CD8-positive, alpha-beta memory T cell (primary cell): Measurements from ENCODE around the gene PPM1H. TPM values are rescaled to one million over a fixed set of nuclear protein-coding genes. Genes with fewer than 3 reads are reported as not detected.

Experiments used
- CTCF ChIA-PET: fragments of 350-600 bp; sonication (Branson Sonifier 250); formaldehyde crosslinking; loops from one replicate; lab custom pipeline; 2021; ENCODE audit warnings: antibody characterized with exemption; lab: Charles Lee
- POLR2A ChIA-PET: fragments of 350-600 bp; sonication (Branson Sonifier 250); formaldehyde crosslinking; loops from one replicate; lab custom pipeline; 2021; ENCODE audit warnings: antibody characterized with exemption; lab: Charles Lee
- DNase-seq, 5 donors: peaks; one replicate each; pipeline versions ENCODE4 v3.0.0 to v3.0.0-alpha.2; 2020 to 2022; ENCODE audit warnings: mixed read lengths in 1 of 5
- H3K27ac ChIP-seq: one replicate; pipeline ENCODE4 v1.7.0; 2013; ENCODE audit warnings: low read depth, mild to moderate bottlenecking, low read length, moderate library complexity
- H3K27me3 ChIP-seq: 2 replicates; pipeline ENCODE4 v1.7.0; 2013; ENCODE audit warnings: low read length, mild to moderate bottlenecking; ENCODE audit not compliant: insufficient read depth, poor library complexity, severe bottlenecking
- H3K36me3 ChIP-seq: 2 replicates; pipeline ENCODE4 v1.7.0; 2013; ENCODE audit warnings: mild to moderate bottlenecking, low read length, moderate library complexity; ENCODE audit not compliant: insufficient read depth
- H3K4me1 ChIP-seq: 2 replicates; pipeline ENCODE4 v1.7.0; 2013; ENCODE audit warnings: mild to moderate bottlenecking, low read length, moderate library complexity; ENCODE audit not compliant: insufficient read depth
- H3K4me3 ChIP-seq: 2 replicates; pipeline ENCODE4 v1.7.0; 2013; ENCODE audit warnings: mild to moderate bottlenecking, low read length
- H3K9me3 ChIP-seq: 2 replicates; pipeline ENCODE4 v1.7.0; 2013; ENCODE audit warnings: mild to moderate bottlenecking, low read length
- H3K27ac Mint-ChIP-seq, 8 donors: one replicate each; pipeline ENCODE4 v1.8.0; 2020 to 2021; ENCODE audit warnings: mixed read lengths in 8 of 8, mild to moderate bottlenecking in 6 of 8, inconsistent platforms in 3 of 8, moderate library complexity in 3 of 8
- H3K27me3 Mint-ChIP-seq, 2 donors: one replicate each; pipeline ENCODE4 v1.8.0; 2020 to 2021; ENCODE audit warnings: mixed read lengths in 2 of 2, mild to moderate bottlenecking in 1 of 2, moderate library complexity in 1 of 2
- H3K36me3 Mint-ChIP-seq, 3 donors: one replicate each; pipeline ENCODE4 v1.8.0; 2020 to 2021; ENCODE audit warnings: mixed read lengths in 3 of 3, inconsistent platforms in 1 of 3, mild to moderate bottlenecking in 1 of 3
- H3K4me1 Mint-ChIP-seq, 3 donors: one replicate each; pipeline ENCODE4 v1.8.0; 2020 to 2021; ENCODE audit warnings: mixed read lengths in 3 of 3, inconsistent platforms in 1 of 3, mild to moderate bottlenecking in 1 of 3
- H3K4me3 Mint-ChIP-seq, 7 donors: one replicate each; pipeline ENCODE4 v1.8.0; 2020 to 2021; ENCODE audit warnings: mixed read lengths in 7 of 7, mild to moderate bottlenecking in 6 of 7, moderate library complexity in 4 of 7, inconsistent platforms in 2 of 7
- H3K9me3 Mint-ChIP-seq, 5 donors: one replicate each; pipeline ENCODE4 v1.8.0; 2020 to 2022; ENCODE audit warnings: mixed read lengths in 5 of 5, mild to moderate bottlenecking in 3 of 5, moderate library complexity in 2 of 5, inconsistent platforms in 1 of 5
- polyA plus RNA-seq: library from polyadenylated mRNA; unstranded; fragments of 300-500 nt; fragmentation: Illumina TruSeq; gene quantifications from one replicate; pipeline ENCODE4 v1.2.3, GENCODE V29; 2021
- total RNA-seq, 2 experiments: library from RNA; stranded (reverse); gene quantifications; one replicate each; pipeline ENCODE4 v1.2.3, GENCODE V29; 2021

The PPM1H gene
- total and polyA plus RNA-seq, 3 experiments from 2014 or later: 0.13 TPM; not detected in 1

DNA sequence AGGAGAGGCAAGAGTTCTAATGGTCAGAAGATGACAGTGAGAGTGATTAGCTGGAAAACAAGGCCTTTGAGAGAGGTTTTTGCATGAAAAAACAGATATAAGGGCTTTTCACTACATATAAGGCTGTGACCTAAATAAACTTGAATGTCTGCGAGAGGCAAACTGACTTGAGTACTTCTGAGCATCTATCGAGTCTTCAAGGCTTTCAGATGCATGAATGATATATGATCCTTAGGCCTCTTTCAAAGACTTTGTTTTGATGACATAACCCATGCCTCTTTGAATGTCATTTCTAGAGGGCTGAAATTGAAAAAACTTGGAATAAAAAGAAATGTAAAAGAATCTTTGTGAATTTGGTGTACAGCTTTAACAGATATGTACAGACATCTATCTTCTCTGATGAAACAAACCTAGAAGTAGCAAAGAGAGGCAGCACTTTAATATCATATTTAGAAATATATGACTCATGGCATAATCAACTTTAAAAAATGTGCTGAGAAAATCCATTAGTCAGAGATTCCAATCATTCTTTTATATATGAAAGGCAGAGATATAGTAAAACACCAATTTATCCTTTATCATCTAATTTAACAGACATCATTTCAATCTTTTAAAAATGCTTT lies 72.6 kb downstream of the PPM1H start:
- Mint-ChIP-seq H3K36me3 (no peaks in the 10 kb centered on the region), H3K27me3 (peaks cover 7 to 15% of the 10 kb centered on the region in 2 donors), H3K9me3 (no peaks in the 10 kb centered on the region), H3K4me1 (no peaks in the 10 kb centered on the region), H3K27ac (no peak overlapping the region), H3K4me3 (no peak overlapping the region)
- Histone ChIP-seq H3K4me1 (no peaks in the 10 kb centered on the region), H3K4me3 (no peak overlapping the region), H3K27me3 (no peaks in the 10 kb centered on the region), H3K36me3 (no peaks in the 10 kb centered on the region), H3K27ac (no peak overlapping the region), H3K9me3 (no peaks in the 10 kb centered on the region)
- POLR2A ChIA-PET: no interaction called here
- CTCF ChIA-PET: no interaction called here
- DNase-seq: no peak

DNA sequence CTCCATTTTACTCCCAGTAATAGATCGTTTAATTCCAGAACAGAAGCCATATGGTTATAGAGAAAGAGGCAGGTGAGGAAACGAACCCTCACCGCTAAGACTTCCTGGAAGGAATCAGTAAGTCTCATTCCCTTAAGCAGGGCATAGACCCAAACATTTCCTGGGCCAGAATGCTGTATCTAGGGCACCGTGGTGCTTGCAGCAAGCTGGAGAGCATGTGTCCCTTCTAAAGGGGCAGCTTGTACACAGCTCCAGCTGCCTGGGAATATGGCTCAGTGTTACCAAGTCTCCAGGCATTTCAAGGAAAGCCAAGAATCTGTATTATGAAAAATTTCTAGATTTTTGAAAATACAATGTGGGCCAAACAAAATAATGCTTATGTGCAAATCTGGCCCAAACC lies 73.4 kb downstream of the PPM1H start:
- POLR2A ChIA-PET: no interaction called here
- no peak overlapping the region for H3K4me3 Mint-ChIP-seq
- H3K4me1 Mint-ChIP-seq: no peaks in the 10 kb centered on the region
- no peak for DNase-seq
- no peaks in the 10 kb centered on the region for H3K36me3 Mint-ChIP-seq
- Histone ChIP-seq H3K4me1 (no peaks in the 10 kb centered on the region), H3K9me3 (no peaks in the 10 kb centered on the region), H3K27ac (no peak overlapping the region), H3K27me3 (no peaks in the 10 kb centered on the region), H3K4me3 (no peak overlapping the region), H3K36me3 (no peaks in the 10 kb centered on the region)
- no peaks in the 10 kb centered on the region for H3K9me3 Mint-ChIP-seq
- no peak overlapping the region for H3K27ac Mint-ChIP-seq
- H3K27me3 Mint-ChIP-seq: peaks cover 7 to 15% of the 10 kb centered on the region in 2 donors
- CTCF ChIA-PET: no interaction called here

DNA sequence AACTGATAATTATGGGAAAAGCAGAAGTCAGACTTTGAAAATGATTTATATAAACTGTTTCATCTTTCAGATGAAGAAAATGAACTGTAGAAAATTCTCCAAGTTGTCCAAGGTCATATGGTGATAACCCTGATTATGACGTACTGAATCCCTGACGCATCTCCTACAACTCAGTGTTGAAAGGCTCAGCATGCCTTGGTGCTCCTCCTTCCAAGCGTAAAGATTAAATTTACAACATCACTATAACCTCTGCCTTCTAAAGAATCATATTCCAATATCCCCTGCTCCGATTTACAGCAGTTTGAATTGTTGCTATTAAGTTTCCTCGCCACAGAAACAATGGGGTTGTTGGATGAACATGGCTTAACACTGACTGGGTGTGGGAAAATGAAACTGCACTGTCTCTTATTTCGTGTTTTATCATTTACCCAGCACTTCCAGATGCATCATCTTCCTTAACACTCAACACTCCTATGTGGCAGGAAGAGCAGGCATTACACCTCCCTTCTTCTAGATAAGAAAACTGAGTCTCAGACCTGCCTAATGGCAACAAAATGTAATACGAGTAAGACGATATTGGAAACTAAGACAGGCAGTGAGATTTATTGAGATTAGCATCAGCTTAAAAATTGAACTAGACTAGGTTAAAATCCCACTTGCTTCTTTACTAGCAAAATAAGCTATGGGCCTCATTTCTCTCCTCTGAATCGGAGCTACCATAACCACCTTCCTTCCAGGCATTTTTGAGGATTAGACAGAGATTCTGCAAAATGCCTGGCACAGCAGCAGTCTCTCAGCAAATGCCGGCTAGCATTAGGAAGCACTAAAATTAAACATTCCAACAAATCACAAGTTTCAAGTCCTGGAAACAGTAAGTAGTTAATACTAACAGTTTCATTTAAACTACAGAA lies 74.2 kb downstream of the PPM1H start:
- ChIA-PET POLR2A (no interaction called here), CTCF (no interaction called here)
- no peaks in the 10 kb centered on the region for H3K9me3 ChIP-seq
- DNase-seq: no peak
- H3K4me3 Mint-ChIP-seq: no peak overlapping the region
- no peak overlapping the region for H3K27ac ChIP-seq
- H3K36me3 Mint-ChIP-seq: no peaks in the 10 kb centered on the region
- no peaks in the 10 kb centered on the region for H3K27me3 ChIP-seq
- H3K4me1 Mint-ChIP-seq: no peaks in the 10 kb centered on the region
- no peaks in the 10 kb centered on the region for H3K4me1 ChIP-seq
- peaks cover 3 to 15% of the 10 kb centered on the region in 2 donors for H3K27me3 Mint-ChIP-seq
- no peak overlapping the region for H3K27ac Mint-ChIP-seq
- H3K9me3 Mint-ChIP-seq: no peaks in the 10 kb centered on the region
- H3K4me3 ChIP-seq: no peak overlapping the region
- no peaks in the 10 kb centered on the region for H3K36me3 ChIP-seq

DNA sequence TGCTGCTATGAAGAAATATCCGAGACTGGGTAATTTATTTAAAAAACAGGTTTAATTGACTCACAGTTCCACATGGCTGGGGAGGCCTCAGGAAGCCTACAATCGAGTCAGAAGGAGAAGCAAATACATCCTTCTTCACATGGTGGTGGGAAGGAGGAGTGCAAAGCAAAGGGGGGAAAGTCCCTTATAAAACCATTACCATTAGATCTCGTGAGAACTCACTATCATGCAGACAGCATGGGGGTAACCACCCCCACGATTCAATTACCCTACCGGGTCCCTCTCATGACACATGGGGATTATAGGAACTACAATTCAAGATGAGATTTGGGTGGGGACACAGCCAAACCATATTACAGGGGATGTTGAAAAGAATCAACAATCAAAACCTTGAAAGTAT lies 74.9 kb downstream of the PPM1H start:
- no peaks in the 10 kb centered on the region for H3K27me3 ChIP-seq
- CTCF ChIA-PET: no interaction called here
- Mint-ChIP-seq H3K4me1 (no peaks in the 10 kb centered on the region), H3K27me3 (peaks cover 2 to 11% of the 10 kb centered on the region in 2 donors), H3K4me3 (no peak overlapping the region), H3K9me3 (no peaks in the 10 kb centered on the region), H3K27ac (no peak overlapping the region), H3K36me3 (no peaks in the 10 kb centered on the region)
- DNase-seq: no peak
- no peaks in the 10 kb centered on the region for H3K4me1 ChIP-seq
- POLR2A ChIA-PET: no interaction called here
- no peak overlapping the region for H3K4me3 ChIP-seq
- H3K9me3 ChIP-seq: no peaks in the 10 kb centered on the region
- no peak overlapping the region for H3K27ac ChIP-seq
- H3K36me3 ChIP-seq: no peaks in the 10 kb centered on the region

DNA sequence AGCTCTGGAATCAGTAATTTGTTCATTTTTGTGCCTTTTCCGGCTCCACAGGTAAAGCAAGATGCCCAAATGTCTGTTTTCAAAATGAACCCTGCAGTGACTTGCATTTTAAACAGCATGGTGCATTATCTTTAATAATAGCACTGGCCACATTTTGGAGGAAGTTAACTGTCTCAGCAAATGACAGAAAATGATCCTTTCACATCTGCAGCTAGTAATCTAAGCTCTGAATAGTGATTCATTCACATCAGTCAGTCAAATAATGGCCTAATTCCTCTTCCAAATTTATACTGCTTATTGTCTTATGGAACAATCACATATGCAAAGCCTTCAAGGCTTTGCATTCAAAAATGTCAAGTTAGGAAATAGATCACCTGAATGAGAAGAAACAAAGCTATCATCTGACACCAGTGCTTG lies 75.6 kb downstream of the PPM1H start:
- no peak for DNase-seq
- Mint-ChIP-seq H3K9me3 (no peaks in the 10 kb centered on the region), H3K4me1 (no peaks in the 10 kb centered on the region), H3K36me3 (no peaks in the 10 kb centered on the region), H3K27ac (no peak overlapping the region), H3K27me3 (peaks cover 2 to 10% of the 10 kb centered on the region in 2 donors), H3K4me3 (no peak overlapping the region)
- ChIA-PET CTCF (no interaction called here), POLR2A (no interaction called here)
- Histone ChIP-seq H3K36me3 (no peaks in the 10 kb centered on the region), H3K4me1 (no peaks in the 10 kb centered on the region), H3K27ac (no peak overlapping the region), H3K4me3 (no peak overlapping the region), H3K27me3 (no peaks in the 10 kb centered on the region), H3K9me3 (no peaks in the 10 kb centered on the region)

DNA sequence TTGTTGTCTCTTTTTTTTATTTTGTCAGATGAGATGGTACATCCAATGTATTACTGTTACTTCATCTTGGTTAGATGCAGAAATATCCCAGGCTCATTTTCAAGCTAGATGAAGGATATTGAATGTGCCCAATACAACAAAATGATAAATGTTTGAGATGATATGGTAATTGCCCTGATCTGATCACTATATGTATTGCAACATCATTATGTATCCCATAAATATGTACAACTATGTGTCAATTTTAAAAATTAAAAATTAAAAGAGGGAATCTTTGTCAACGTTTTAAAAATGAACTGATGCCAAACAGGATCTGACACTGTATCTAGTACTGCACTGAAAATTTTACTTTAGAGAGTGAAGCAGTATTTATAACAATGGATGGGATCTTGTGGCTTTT lies 78.5 kb downstream of the PPM1H start:
- ChIA-PET CTCF (no interaction called here), POLR2A (no interaction called here)
- H3K4me1 Mint-ChIP-seq: no peaks in the 10 kb centered on the region
- DNase-seq: no peak
- H3K27ac ChIP-seq: no peak overlapping the region
- H3K9me3 Mint-ChIP-seq: no peaks in the 10 kb centered on the region
- H3K9me3 ChIP-seq: no peaks in the 10 kb centered on the region
- H3K4me3 Mint-ChIP-seq: no peak overlapping the region
- peaks cover 4 to 10% of the 10 kb centered on the region in 2 donors for H3K27me3 Mint-ChIP-seq
- no peak overlapping the region for H3K4me3 ChIP-seq
- H3K27me3 ChIP-seq: no peaks in the 10 kb centered on the region
- no peak overlapping the region for H3K27ac Mint-ChIP-seq
- H3K36me3 ChIP-seq: no peaks in the 10 kb centered on the region
- H3K4me1 ChIP-seq: no peaks in the 10 kb centered on the region
- no peaks in the 10 kb centered on the region for H3K36me3 Mint-ChIP-seq

DNA sequence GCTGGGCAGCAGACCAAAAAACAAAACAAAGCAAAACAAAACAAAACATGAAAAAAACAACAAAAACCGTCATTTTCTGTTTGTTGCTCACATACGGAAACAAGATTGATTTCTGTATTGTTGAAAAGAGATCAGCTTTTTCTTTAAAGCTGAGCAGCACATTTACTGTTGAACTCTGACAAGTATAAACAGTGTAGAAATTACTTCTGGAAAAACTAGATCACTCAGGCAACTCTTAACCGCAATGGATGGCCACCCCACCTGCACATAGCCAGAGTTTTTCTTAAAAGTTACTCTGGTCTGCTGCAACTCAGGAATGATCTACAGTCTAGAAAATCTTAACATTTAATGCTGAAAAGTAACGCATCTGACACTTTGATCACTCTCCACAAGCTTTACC lies 80.9 kb downstream of the PPM1H start:
- Histone ChIP-seq H3K27ac (no peak overlapping the region), H3K36me3 (no peaks in the 10 kb centered on the region), H3K4me1 (no peaks in the 10 kb centered on the region), H3K27me3 (no peaks in the 10 kb centered on the region), H3K4me3 (no peak overlapping the region), H3K9me3 (no peaks in the 10 kb centered on the region)
- Mint-ChIP-seq H3K36me3 (no peaks in the 10 kb centered on the region), H3K4me1 (no peaks in the 10 kb centered on the region), H3K4me3 (no peak overlapping the region), H3K27me3 (peaks cover 4 to 8% of the 10 kb centered on the region in 2 donors), H3K27ac (no peak overlapping the region), H3K9me3 (peaks cover 0 to 3% (median 0%) of the 10 kb centered on the region in 5 donors)
- ChIA-PET POLR2A (no interaction called here), CTCF (no interaction called here)
- no peak for DNase-seq

DNA sequence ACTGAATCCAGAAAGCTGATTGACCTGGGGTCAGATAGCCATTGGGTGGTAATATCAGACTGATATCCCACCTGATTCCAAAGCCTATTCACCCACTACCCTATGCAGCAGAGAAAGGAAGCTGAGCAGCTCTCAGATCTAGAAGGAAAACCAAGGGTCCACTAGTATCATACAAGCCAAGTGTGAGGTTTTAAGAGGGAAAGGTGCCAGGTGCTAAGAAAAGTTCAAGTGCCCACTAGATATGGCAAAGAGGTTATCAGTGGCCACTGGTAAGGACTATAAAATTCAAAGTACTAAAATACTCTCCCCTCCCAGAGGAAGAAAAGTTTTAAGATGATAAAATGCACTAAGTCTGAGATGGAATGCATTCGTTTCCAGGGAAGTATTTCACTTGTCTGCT lies 85.6 kb downstream of the PPM1H start:
- Histone ChIP-seq H3K9me3 (no peaks in the 10 kb centered on the region), H3K27me3 (no peaks in the 10 kb centered on the region), H3K27ac (no peak overlapping the region), H3K4me3 (no peak overlapping the region), H3K4me1 (no peaks in the 10 kb centered on the region), H3K36me3 (no peaks in the 10 kb centered on the region)
- H3K9me3 Mint-ChIP-seq: peaks cover 0 to 3% (median 0%) of the 10 kb centered on the region in 5 donors
- no peak overlapping the region for H3K27ac Mint-ChIP-seq
- H3K4me3 Mint-ChIP-seq: no peak overlapping the region
- H3K27me3 Mint-ChIP-seq: peaks cover 4 to 32% of the 10 kb centered on the region in 2 donors
- CTCF ChIA-PET: no interaction called here
- H3K36me3 Mint-ChIP-seq: no peaks in the 10 kb centered on the region
- POLR2A ChIA-PET: no interaction called here
- no peaks in the 10 kb centered on the region for H3K4me1 Mint-ChIP-seq
- DNase-seq: no peak
